K562 (cell line): ENCODE measurements around the gene RC3H2. TPM values are rescaled to one million over a fixed set of nuclear protein-coding genes. Genes with fewer than 3 reads are reported as not detected.
A peak's percentile ranks its signal among the peaks of the same experiment; 100 is the strongest.

Source experiments
- ATAC-seq: fragments of 200-7000 bp; cut with Tn5 transposase; 3 replicates; pipeline ENCODE4 v1.9.1; 2020; ENCODE audit warnings: moderate library complexity
- BruUV-seq: library from RNA; stranded (reverse); fragments of 400-500 nt; replicated peaks from 2 replicates; lab custom pipeline; 2021; lab: Mats Ljungman, UMichigan
- CTCF ChIA-PET: fragments of 300-600 bp; formaldehyde crosslinking; extraction: SDS; loops from one replicate; lab custom pipeline; 2021; ENCODE audit warnings: low intra/inter-chr PET ratio; lab: Yijun Ruan, JAX
- POLR2A ChIA-PET: fragments of 300-600, 350-650 bp; sonication (Branson Sonifier 250); formaldehyde crosslinking; extraction: SDS; loops from one replicate; lab custom pipeline; 2021; ENCODE audit warnings: antibody characterized with exemption, inconsistent platforms; lab: Yijun Ruan, JAX
- DNase-seq, 4 experiments: peaks; one replicate each; pipeline versions ENCODE4 v3.0.0 to v3.0.0-alpha.2; 2011 to 2018; ENCODE audit warnings: low spot score in 3 of 4, mixed read lengths in 3 of 4; ENCODE audit errors: extremely low read depth in 1 of 4
- FAIRE-seq: peaks from 2 replicates; lab custom pipeline; 2011; peaks lifted over from hg19 to GRCh38; lab: Jason Lieb, UNC
- H2AFZ ChIP-seq: 2 replicates; pipeline ENCODE4 v1.6.0; 2011; ENCODE audit warnings: low read depth, low read length, control low read depth, inconsistent platforms
- H3K27ac ChIP-seq: fragments of 200-600 bp; 3 replicates; pipeline ENCODE4 v1.8.0; 2011; ENCODE audit warnings: low read depth, mild to moderate bottlenecking, control low read depth, inconsistent platforms, low read length, moderate library complexity, mixed read lengths; ENCODE audit errors: extremely low read depth
- H3K27me3 ChIP-seq, 2 experiments: fragments of 300-600 bp in 1 of 2; 2 replicates in 1 of 2; 3 replicates in 1 of 2; pipeline versions ENCODE4 v1.6.0 to v1.8.0; 2011; ENCODE audit warnings: inconsistent platforms in 2 of 2, low read length in 2 of 2, mild to moderate bottlenecking in 1 of 2, mixed read lengths in 1 of 2, moderate library complexity in 1 of 2; ENCODE audit not compliant: control insufficient read depth in 2 of 2, insufficient read depth in 2 of 2
- H3K36me3 ChIP-seq: fragments of 300-600 bp; 3 replicates; pipeline ENCODE4 v1.8.0; 2011; ENCODE audit warnings: mild to moderate bottlenecking, low read length, inconsistent platforms; ENCODE audit not compliant: control insufficient read depth, insufficient read depth
- H3K4me1 ChIP-seq, 2 experiments: fragments of 200-600 bp in 1 of 2; replicated peaks in 1 of 2; 2 replicates in 1 of 2; 3 replicates in 1 of 2; pipeline versions ENCODE4 v1.5.1 to v1.8.0; 2011; ENCODE audit warnings: inconsistent platforms in 2 of 2, low read length in 2 of 2, mild to moderate bottlenecking in 1 of 2, mixed read lengths in 1 of 2, moderate library complexity in 1 of 2; ENCODE audit not compliant: control insufficient read depth in 2 of 2, insufficient read depth in 2 of 2
- H3K4me2 ChIP-seq: 2 replicates; pipeline ENCODE4 v1.6.1; 2011; ENCODE audit warnings: low read length, control low read depth, inconsistent platforms, mixed read lengths; ENCODE audit not compliant: insufficient read depth
- H3K4me3 ChIP-seq: fragments of 200-600 bp; sonication (generic), shearing (Covaris generic); 2 replicates; pipeline ENCODE4 v1.5.1; 2016; ENCODE audit warnings: control low read depth, inconsistent platforms
- H3K79me2 ChIP-seq: fragments of 200-600 bp; 3 replicates; pipeline ENCODE4 v1.8.0; 2011; ENCODE audit warnings: low read length, inconsistent platforms; ENCODE audit not compliant: control insufficient read depth, insufficient read depth
- H3K9ac ChIP-seq, 2 experiments: 2 replicates each; pipeline versions ENCODE4 v1.6.0 to v1.6.1; 2011; ENCODE audit warnings: low read depth in 2 of 2, low read length in 2 of 2, control low read depth in 1 of 2, inconsistent platforms in 1 of 2, mild to moderate bottlenecking in 1 of 2, mixed read lengths in 1 of 2; ENCODE audit not compliant: insufficient read depth in 1 of 2
- H3K9me1 ChIP-seq: one replicate; pipeline ENCODE4 v1.6.0; 2011; ENCODE audit warnings: inconsistent platforms, mild to moderate bottlenecking, low read length, moderate library complexity; ENCODE audit not compliant: control insufficient read depth, insufficient read depth
- H3K9me3 ChIP-seq: replicated peaks from 2 replicates; pipeline ENCODE4 v1.5.1; 2011; ENCODE audit warnings: low read depth, low read length, inconsistent platforms; ENCODE audit not compliant: control insufficient read depth, insufficient read depth
- H4K20me1 ChIP-seq: replicated peaks from 2 replicates; pipeline ENCODE4 v1.6.1; 2011; ENCODE audit warnings: low read length, inconsistent platforms, mixed read lengths; ENCODE audit not compliant: control insufficient read depth, insufficient read depth
- ARID1B ChIP-seq: fragments of 450-650 bp; IDR thresholded peaks from 2 replicates; pipeline ENCODE4 v1.6.1; 2016; ENCODE audit warnings: antibody characterized with exemption, mild to moderate bottlenecking, inconsistent platforms
- CSDE1 ChIP-seq, 2 experiments: fragments of 450-650 bp; IDR thresholded peaks; 2 replicates each; pipeline ENCODE4 v1.6.1; 2016; ENCODE audit warnings: mild to moderate bottlenecking in 1 of 2
- HMGN3 ChIP-seq: IDR thresholded peaks from 2 replicates; pipeline ENCODE4 v1.6.1; 2011; ENCODE audit warnings: borderline replicate concordance, low read depth, mild to moderate bottlenecking, mixed read lengths, low read length; ENCODE audit not compliant: insufficient read length; ENCODE audit errors: extremely low read depth
- MBD2 ChIP-seq: sonication (generic); IDR thresholded peaks from 2 replicates; pipeline ENCODE4 v1.6.1; 2016; ENCODE audit warnings: low read depth, borderline replicate concordance
- NCOA4 ChIP-seq: fragments of 450-650 bp; IDR thresholded peaks from 2 replicates; pipeline ENCODE4 v1.6.1; 2018; ENCODE audit warnings: mild to moderate bottlenecking; ENCODE audit not compliant: partially characterized antibody
- PHB ChIP-seq: fragments of 250-450 bp; sonication (Bioruptor Pico); IDR thresholded peaks from 2 replicates; pipeline ENCODE4 v1.5.0; 2021
- SIN3A ChIP-seq, 2 experiments: fragments of 150-350 bp in 1 of 2; IDR thresholded peaks; 2 replicates each; pipeline ENCODE4 v1.6.1; 2011 to 2016; ENCODE audit warnings: borderline replicate concordance in 2 of 2, low read depth in 2 of 2, low read length in 2 of 2, mild to moderate bottlenecking in 2 of 2, moderate library complexity in 2 of 2; ENCODE audit not compliant: control insufficient read depth in 1 of 2
- SLC30A9 ChIP-seq: fragments of 250-450 bp; sonication (Bioruptor Pico); IDR thresholded peaks from 2 replicates; pipeline ENCODE4 v1.8.0; 2022; ENCODE audit warnings: mild to moderate bottlenecking, moderate library complexity
- SMARCA5 ChIP-seq: fragments of 450-650 bp; IDR thresholded peaks from 2 replicates; pipeline ENCODE4 v1.6.1; 2016
- TEAD2 ChIP-seq: fragments of 450-650 bp; IDR thresholded peaks from 2 replicates; pipeline ENCODE4 v1.6.1; 2016; ENCODE audit warnings: missing genetic modification characterization, control low read depth, missing compliant biosample characterization
- ZNF318 ChIP-seq, 2 experiments: fragments of 450-650 bp; IDR thresholded peaks; 2 replicates each; pipeline ENCODE4 v1.6.1; 2016; ENCODE audit warnings: mild to moderate bottlenecking in 2 of 2, borderline replicate concordance in 1 of 2, low read depth in 1 of 2, moderate library complexity in 1 of 2
- WGBS: fragments of 100-300 bp; shearing (Covaris generic); methylation state at CpG from one replicate; pipeline ENCODE4 v1.1.6; 2016; ENCODE audit warnings: low coverage, mixed read lengths; ENCODE audit not compliant: insufficient coverage; ENCODE audit errors: missing lambda C conversion rate; 5-methylcytosine and 5-hydroxymethylcytosine counted together
- in situ Hi-C: fragments of 300-500 bp; cut with MboI; formaldehyde crosslinking; loops from 4 replicates; pipeline ENCODE4 v1.15.0; 2018; ENCODE audit warnings: inconsistent platforms, mixed read lengths
- intact Hi-C: fragments of 100-400 bp; cut with micrococcal nuclease; formaldehyde crosslinking; loops from 2 replicates; pipeline ENCODE4 v1.14.2; 2022
- polyA plus RNA-seq, 8 experiments: library from polyadenylated mRNA; depleted of rRNA in 4 of 8; stranded (reverse) in 5 of 8; unstranded in 3 of 8; fragments of >200 nt; fragmentation: Nextera tagmentation in 2 of 8; fragmentation: Illumina TruSeq in 1 of 8; extraction: Ambion mirVana in 2 of 8; extraction: Trizol in 1 of 8; gene quantifications; 2 replicates each; pipeline versions ENCODE4 v1.2.1 to v1.2.3, GENCODE V29; 2011 to 2014; ENCODE audit warnings: inconsistent platforms in 1 of 8, missing spikeins in 1 of 8
- total RNA-seq, 7 experiments: library from RNA; depleted of rRNA in 6 of 7; stranded (reverse); fragments of >200 nt in 6 of 7; fragmentation: Illumina TruSeq in 2 of 7; extraction: Trizol in 2 of 7; gene quantifications; 2 replicates each; pipeline versions ENCODE4 v1.2.1 to v1.2.3, GENCODE V29; 2011 to 2021; ENCODE audit warnings: low replicate concordance in 1 of 7
- TF ChIP-seq, protein P1 (sequence below): fragments of 250-450 bp; sonication (Bioruptor Pico); IDR thresholded peaks from 2 replicates; pipeline ENCODE4 v1.8.0; 2021; ENCODE audit warnings: borderline replicate concordance, mild to moderate bottlenecking, moderate library complexity; ENCODE audit not compliant: poor library complexity, severe bottlenecking

The RC3H2 gene
- total and polyA plus RNA-seq, 9 of the 15 experiments (the other 6 are each of a cell fraction or from before 2014, with no cell fraction given) = 5.6 to 35.4 (median 18.6) TPM

GRCh38 chr9:122930541-122931225 lies 25.5 kb upstream of the RC3H2 start:
- no peak for FAIRE-seq
- POLR2A ChIA-PET = interaction anchor here (1.0 to 2.8 kb wide), 7 partner anchors 10 to 53 kb away, joined by 3 to 12 read pairs (median 4); partner anchors contain the start of genes RABGAP1, RC3H2 and ZBTB6

More at GRCh38 chr9:122930541-122931225, 25.5 kb upstream of the RC3H2 start:
- BruUV-seq = no TSS peak
- H3K36me3 ChIP-seq = peaks cover 14% of the 10 kb centered on the region; the same call in 2 of the 3 replicates
- H4K20me1 ChIP-seq = no peaks in the 10 kb centered on the region
- peaks cover 4% of the 10 kb centered on the region for H3K9me1 ChIP-seq
- WGBS = 10% methylated on average over 10 of the region's 10 CpGs
- H3K4me1 ChIP-seq = peaks cover 7 to 9% of the 10 kb centered on the region in 2 experiments; a peak in 3 of 5 replicates
- peak overlapping the region; percentile 89 for H2AFZ ChIP-seq
- CTCF ChIA-PET = no interaction called here
- H3K27ac ChIP-seq = peak overlapping the region; percentile 75
- intact Hi-C loops (loop anchor here (1.0 kb wide), 1 partner anchor 26 kb away; no protein-coding TSS in a partner anchor), in situ Hi-C loops (no loop called here)
- peak overlapping the region; percentile 87 to 98 for H3K9ac ChIP-seq
- no peak for TF ChIP-seq CSDE1 (IDR thresholded peaks at IDR 0.05)
- TF ChIP-seq TEAD2 = no peak
- no peak for TF ChIP-seq PHB (CRISPR knock-in tag)
- TF ChIP-seq NCOA4 = no peak
- TF ChIP-seq HMGN3 = no peak
- no peak for TF ChIP-seq SLC30A9
- TF ChIP-seq SIN3A (IDR thresholded peaks at IDR 0.05; ENCODE audit: borderline replicate concordance in 2 of 2, control insufficient read depth in 1 of 2, low read depth in 2 of 2, low read length in 2 of 2) = 0 out of 4 replicates have a peak, but pooled peaks of 1 of the 2 experiments have one; percentile 1
- TF ChIP-seq, protein P1, sequence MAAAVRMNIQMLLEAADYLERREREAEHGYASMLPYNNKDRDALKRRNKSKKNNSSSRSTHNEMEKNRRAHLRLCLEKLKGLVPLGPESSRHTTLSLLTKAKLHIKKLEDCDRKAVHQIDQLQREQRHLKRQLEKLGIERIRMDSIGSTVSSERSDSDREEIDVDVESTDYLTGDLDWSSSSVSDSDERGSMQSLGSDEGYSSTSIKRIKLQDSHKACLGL = no peak
- TF ChIP-seq ZNF318 (IDR thresholded peaks at IDR 0.05; ENCODE audit: borderline replicate concordance in 1 of 2, low read depth in 1 of 2) = 0 out of 4 replicates have a peak, but pooled peaks of 1 of the 2 experiments have one; percentile 77
- TF ChIP-seq ARID1B = 0 out of 2 replicates have a peak, but pooled peaks have one; percentile 6
- TF ChIP-seq SMARCA5 = no peak
- no peak for TF ChIP-seq MBD2
- no peaks in the 10 kb centered on the region for H3K27me3 ChIP-seq
- no peaks in the 10 kb centered on the region for H3K9me3 ChIP-seq
- no peak for ATAC-seq
- peak overlapping the region; percentile 89 for H3K4me2 ChIP-seq
- H3K4me3 ChIP-seq = peak overlapping the region; percentile 69
- H3K79me2 ChIP-seq = peaks cover 70% of the 10 kb centered on the region
- DNase-seq = no peak
